IPS-20b (cell line): ENCODE results near the gene UBL4A.

Experiments
- H3K27ac ChIP-seq: one replicate; pipeline ENCODE4 v1.5.1; 2013; ENCODE audit warnings: low read length
- H3K27me3 ChIP-seq: 2 replicates; pipeline ENCODE4 v1.6.1; 2013; ENCODE audit warnings: mild to moderate bottlenecking, low read length, inconsistent platforms; ENCODE audit not compliant: insufficient read depth
- H3K36me3 ChIP-seq: 2 replicates; pipeline ENCODE4 v1.6.1; 2013; ENCODE audit warnings: low read depth, mild to moderate bottlenecking, inconsistent platforms, low read length, moderate library complexity; ENCODE audit not compliant: insufficient read depth
- H3K4me1 ChIP-seq: 2 replicates; pipeline ENCODE4 v1.6.1; 2013; ENCODE audit warnings: mild to moderate bottlenecking, control low read depth, inconsistent platforms, low read length, moderate library complexity; ENCODE audit not compliant: insufficient read depth
- H3K4me3 ChIP-seq: 2 replicates; pipeline ENCODE4 v1.5.1; 2013; ENCODE audit warnings: mild to moderate bottlenecking, low read length, inconsistent platforms
- H3K9ac ChIP-seq: 2 replicates; pipeline ENCODE4 v1.6.1; 2013; ENCODE audit warnings: low read depth, mild to moderate bottlenecking, inconsistent platforms, low read length, moderate library complexity
- H3K9me3 ChIP-seq: 2 replicates; pipeline ENCODE4 v1.6.1; 2013; ENCODE audit warnings: mild to moderate bottlenecking, low read depth, low read length, inconsistent platforms; ENCODE audit not compliant: insufficient read depth

UBL4A gene

DNA sequence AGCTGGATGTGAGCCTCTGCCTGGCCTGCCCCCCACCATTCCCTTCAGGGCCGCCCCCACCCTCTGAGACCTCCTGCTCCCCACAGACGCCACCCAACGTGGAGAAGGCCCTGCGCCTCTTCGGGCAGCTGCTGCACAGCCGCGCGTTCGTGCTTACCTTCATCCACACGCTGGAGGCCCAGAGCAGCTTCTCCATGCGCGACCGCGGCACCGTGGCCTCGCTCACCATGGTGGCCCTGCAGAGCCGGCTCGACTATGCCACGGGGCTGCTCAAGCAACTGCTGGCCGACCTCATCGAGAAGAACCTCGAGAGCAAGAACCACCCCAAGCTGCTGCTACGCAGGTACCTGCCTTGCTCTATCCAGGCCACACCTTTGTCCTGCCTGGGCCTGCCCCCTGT is 18.2 kb downstream of the UBL4A start:
- Histone ChIP-seq H3K27ac (no peak overlapping the region), H3K36me3 (peaks cover 3% of the 10 kb centered on the region), H3K4me3 (no peak overlapping the region), H3K4me1 (no peaks in the 10 kb centered on the region), H3K27me3 (no peaks in the 10 kb centered on the region), H3K9ac (no peak overlapping the region), H3K9me3 (no peaks in the 10 kb centered on the region)

DNA sequence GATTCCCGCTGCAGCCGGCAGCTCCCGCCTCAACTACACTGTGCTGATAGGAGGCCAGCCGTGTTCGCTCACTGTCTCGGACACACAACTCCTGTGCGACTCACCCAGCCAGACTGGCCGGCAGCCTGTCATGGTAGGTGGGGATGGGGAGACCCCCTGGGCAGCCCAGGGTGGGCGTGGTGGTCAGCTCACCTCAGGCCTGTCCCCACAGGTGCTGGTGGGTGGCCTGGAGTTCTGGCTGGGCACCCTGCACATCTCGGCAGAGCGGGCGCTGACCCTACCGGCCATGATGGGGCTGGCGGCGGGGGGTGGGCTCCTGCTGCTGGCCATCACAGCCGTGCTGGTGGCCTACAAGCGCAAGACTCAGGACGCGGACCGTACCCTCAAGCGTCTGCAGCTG is 18.9 kb downstream of the UBL4A start:
- H3K27me3 ChIP-seq: no peaks in the 10 kb centered on the region
- no peak overlapping the region for H3K4me3 ChIP-seq
- H3K4me1 ChIP-seq: no peaks in the 10 kb centered on the region
- H3K36me3 ChIP-seq: peaks cover 3% of the 10 kb centered on the region
- H3K27ac ChIP-seq: no peak overlapping the region
- H3K9ac ChIP-seq: no peak overlapping the region
- no peaks in the 10 kb centered on the region for H3K9me3 ChIP-seq

DNA sequence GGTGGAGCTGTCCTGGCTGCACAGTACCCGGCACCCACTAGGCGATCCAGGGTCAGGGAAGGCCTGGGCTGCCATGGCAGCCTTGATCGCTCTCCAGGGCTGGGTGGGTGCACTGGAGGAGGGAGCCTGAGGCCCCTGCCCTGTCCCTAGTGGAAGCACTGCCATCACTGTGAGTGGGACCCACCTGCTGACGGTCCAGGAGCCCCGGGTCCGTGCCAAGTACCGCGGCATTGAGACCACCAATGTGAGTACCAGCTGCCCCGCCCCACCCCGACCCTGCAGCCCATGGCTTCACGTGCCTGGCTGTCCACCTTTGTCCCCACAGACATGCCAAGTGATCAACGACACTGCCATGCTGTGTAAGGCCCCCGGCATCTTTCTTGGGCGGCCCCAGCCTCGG is 19.5 kb downstream of the UBL4A start:
- no peaks in the 10 kb centered on the region for H3K27me3 ChIP-seq
- H3K9me3 ChIP-seq: no peaks in the 10 kb centered on the region
- H3K9ac ChIP-seq: no peak overlapping the region
- no peak overlapping the region for H3K27ac ChIP-seq
- H3K4me3 ChIP-seq: no peak overlapping the region
- H3K4me1 ChIP-seq: no peaks in the 10 kb centered on the region
- H3K36me3 ChIP-seq: peaks cover 3% of the 10 kb centered on the region

DNA sequence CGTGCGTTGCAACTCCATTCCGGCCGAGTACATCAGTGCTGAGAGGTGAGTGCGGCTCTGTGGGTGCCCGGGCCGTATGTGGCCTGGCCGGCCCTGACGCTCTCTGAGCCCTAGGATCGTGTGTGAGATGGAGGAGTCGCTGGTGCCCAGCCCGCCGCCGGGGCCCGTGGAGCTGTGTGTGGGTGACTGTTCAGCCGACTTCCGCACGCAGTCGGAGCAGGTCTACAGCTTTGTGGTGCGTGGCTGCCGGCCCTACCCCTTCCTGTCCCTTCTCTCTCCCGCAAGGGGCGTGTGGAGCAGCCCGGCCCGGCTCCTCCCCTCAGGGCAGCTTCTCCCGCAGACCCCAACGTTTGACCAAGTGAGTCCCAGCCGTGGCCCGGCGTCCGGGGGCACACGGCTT is 20.4 kb downstream of the UBL4A start:
- H3K4me1 ChIP-seq: no peaks in the 10 kb centered on the region
- H3K27me3 ChIP-seq: no peaks in the 10 kb centered on the region
- H3K9ac ChIP-seq: no peak overlapping the region
- H3K4me3 ChIP-seq: no peak overlapping the region
- H3K27ac ChIP-seq: no peak overlapping the region
- no peaks in the 10 kb centered on the region for H3K9me3 ChIP-seq
- peaks cover 3% of the 10 kb centered on the region; the same call in 1 of the 2 replicates for H3K36me3 ChIP-seq

DNA sequence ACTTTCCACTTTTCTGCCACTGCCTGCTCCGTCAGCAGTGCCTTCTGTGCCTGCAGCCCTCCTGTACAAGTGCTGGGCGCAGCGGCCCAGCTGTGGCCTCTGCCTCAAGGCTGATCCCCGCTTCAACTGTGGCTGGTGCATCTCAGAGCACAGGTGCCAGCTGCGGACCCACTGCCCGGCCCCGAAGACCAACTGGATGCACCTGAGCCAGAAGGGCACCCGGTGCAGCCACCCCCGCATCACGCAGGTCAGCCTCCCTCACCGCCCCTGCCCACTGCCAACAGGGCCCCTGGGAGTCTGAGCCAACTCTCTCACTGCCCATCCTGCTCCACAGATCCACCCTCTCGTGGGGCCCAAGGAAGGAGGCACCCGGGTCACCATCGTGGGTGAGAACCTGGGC is 20.8 kb downstream of the UBL4A start:
- Histone ChIP-seq H3K36me3 (peaks cover 3% of the 10 kb centered on the region; the same call in 1 of the 2 replicates), H3K9ac (no peak overlapping the region), H3K27ac (no peak overlapping the region), H3K4me3 (no peak overlapping the region), H3K27me3 (no peaks in the 10 kb centered on the region), H3K4me1 (no peaks in the 10 kb centered on the region), H3K9me3 (no peaks in the 10 kb centered on the region)

DNA sequence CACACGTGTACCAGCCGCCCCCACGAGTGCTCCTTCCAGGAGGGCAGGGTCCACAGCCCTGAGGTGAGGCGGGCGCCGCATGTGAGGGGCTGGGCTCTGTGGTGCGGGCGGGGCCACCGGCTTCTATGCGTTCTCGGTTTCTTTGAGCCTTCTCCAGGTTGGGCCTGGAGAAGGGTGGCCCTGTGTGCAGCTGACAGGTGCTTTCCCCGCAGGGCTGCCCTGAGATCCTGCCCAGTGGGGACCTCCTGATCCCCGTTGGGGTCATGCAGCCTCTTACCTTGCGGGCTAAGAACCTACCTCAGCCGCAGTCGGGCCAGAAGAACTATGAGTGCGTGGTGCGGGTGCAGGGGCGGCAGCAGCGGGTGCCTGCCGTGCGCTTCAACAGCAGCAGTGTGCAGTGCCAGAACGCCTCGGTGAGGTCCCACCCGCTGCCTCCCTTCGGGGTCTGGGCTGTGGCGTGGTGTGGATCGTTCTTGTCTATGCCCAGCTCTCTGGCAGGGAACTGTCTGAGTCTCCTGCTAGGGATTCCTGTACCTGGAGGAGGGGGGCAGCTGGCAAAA is 21.5 kb downstream of the UBL4A start:
- H3K27me3 ChIP-seq: no peaks in the 10 kb centered on the region
- peaks cover 3% of the 10 kb centered on the region; the same call in 1 of the 2 replicates for H3K36me3 ChIP-seq
- H3K4me3 ChIP-seq: no peak overlapping the region
- no peaks in the 10 kb centered on the region for H3K4me1 ChIP-seq
- H3K9ac ChIP-seq: no peak overlapping the region
- no peaks in the 10 kb centered on the region for H3K9me3 ChIP-seq
- no peak overlapping the region for H3K27ac ChIP-seq

DNA sequence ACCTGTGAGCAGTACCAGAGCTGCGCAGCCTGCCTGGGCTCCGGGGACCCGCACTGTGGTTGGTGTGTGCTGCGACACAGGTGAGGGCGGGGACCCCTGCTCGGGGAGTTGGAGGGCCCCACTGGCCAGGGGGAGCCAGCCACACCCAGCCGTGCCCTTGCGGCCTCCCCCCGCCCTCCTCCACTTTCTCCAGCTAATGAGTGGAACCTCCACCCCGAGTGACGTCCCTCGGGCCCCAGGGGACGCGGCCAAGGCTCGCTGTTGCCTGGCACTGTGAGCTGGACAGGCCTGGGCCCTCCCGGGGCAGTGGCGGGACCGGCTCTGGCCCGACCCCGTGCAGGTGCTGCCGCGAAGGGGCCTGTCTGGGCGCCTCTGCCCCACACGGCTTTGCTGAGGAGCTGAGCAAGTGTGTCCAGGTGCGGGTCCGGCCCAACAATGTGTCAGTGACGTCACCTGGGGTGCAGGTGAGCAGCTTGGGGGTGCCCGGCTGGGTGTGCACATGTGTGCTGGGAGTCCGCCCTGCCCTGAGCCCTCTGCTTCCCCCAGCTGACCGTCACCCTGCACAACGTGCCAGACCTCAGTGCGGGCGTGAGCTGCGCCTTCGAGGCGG is 22.7 kb downstream of the UBL4A start:
- H3K4me1 ChIP-seq: no peaks in the 10 kb centered on the region
- no peaks in the 10 kb centered on the region for H3K9me3 ChIP-seq
- H3K27ac ChIP-seq: no peak overlapping the region
- 0 out of 2 replicates have a peak, but pooled peaks cover 3% of the 10 kb centered on the region for H3K36me3 ChIP-seq
- H3K27me3 ChIP-seq: no peaks in the 10 kb centered on the region
- no peak overlapping the region for H3K9ac ChIP-seq
- H3K4me3 ChIP-seq: no peak overlapping the region

DNA sequence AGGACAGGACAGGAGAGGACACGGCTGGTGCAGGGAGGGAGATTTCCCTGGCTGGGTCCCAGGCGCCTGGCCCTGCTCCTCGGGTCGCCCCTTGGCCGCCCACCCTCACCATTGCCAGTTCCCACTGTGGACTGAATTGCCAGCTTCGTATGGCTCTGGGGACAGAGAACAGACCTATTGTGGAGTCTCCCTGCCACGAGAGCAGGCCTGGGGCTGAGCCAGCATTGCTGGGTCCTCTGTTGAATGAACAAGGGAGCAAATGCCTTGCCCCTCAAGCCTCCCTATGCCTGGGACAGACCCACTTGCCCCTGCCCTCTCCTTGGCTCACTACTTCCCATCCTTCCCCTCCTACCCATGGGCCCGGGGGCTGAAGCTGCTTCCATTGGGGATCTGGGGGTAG is 24.0 kb downstream of the UBL4A start:
- 0 out of 2 replicates have a peak, but pooled peaks cover 3% of the 10 kb centered on the region for H3K36me3 ChIP-seq
- no peaks in the 10 kb centered on the region for H3K4me1 ChIP-seq
- H3K9ac ChIP-seq: no peak overlapping the region
- H3K27ac ChIP-seq: no peak overlapping the region
- no peaks in the 10 kb centered on the region for H3K9me3 ChIP-seq
- H3K4me3 ChIP-seq: no peak overlapping the region
- no peaks in the 10 kb centered on the region for H3K27me3 ChIP-seq

DNA sequence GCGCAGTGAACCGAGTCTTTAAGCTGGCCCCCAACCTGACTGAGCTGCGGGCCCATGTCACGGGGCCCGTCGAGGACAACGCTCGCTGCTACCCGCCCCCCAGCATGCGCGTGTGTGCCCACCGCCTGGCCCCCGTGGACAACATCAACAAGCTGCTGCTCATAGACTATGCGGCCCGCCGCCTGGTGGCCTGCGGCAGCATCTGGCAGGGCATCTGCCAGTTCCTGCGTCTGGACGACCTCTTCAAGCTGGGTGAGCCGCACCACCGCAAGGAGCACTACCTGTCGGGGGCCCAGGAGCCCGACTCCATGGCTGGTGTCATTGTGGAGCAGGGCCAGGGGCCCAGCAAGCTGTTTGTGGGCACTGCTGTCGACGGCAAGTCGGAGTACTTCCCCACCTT is 26.1 kb downstream of the UBL4A start:
- Histone ChIP-seq H3K36me3 (0 out of 2 replicates have a peak, but pooled peaks cover 3% of the 10 kb centered on the region), H3K4me1 (no peaks in the 10 kb centered on the region), H3K4me3 (no peak overlapping the region), H3K9me3 (no peaks in the 10 kb centered on the region), H3K27me3 (peaks cover 5% of the 10 kb centered on the region), H3K9ac (no peak overlapping the region), H3K27ac (no peak overlapping the region)

DNA sequence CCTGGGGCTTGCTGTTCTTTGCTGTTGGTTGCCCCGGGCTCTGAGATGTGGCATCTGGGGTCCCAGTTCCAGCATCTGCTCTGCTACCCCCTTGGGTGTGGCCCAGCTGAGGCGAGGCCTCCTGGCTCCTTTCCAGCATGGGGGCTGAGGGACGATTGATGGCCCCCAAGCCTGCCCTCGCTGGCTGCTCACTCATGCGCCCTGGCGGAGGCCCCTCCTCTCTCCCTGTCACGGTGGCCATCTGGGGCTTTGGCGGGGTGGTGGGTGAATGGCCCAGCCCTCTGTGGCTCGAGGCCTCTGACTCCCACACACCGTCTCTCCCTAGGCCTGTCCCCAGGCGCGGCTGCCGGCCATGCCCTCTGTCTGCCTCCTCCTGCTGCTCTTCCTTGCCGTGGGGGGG is 26.6 kb downstream of the UBL4A start:
- Histone ChIP-seq H3K9me3 (no peaks in the 10 kb centered on the region), H3K4me3 (no peak overlapping the region), H3K9ac (no peak overlapping the region), H3K27ac (no peak overlapping the region), H3K4me1 (no peaks in the 10 kb centered on the region), H3K36me3 (0 out of 2 replicates have a peak, but pooled peaks cover 3% of the 10 kb centered on the region), H3K27me3 (peaks cover 5% of the 10 kb centered on the region)

DNA sequence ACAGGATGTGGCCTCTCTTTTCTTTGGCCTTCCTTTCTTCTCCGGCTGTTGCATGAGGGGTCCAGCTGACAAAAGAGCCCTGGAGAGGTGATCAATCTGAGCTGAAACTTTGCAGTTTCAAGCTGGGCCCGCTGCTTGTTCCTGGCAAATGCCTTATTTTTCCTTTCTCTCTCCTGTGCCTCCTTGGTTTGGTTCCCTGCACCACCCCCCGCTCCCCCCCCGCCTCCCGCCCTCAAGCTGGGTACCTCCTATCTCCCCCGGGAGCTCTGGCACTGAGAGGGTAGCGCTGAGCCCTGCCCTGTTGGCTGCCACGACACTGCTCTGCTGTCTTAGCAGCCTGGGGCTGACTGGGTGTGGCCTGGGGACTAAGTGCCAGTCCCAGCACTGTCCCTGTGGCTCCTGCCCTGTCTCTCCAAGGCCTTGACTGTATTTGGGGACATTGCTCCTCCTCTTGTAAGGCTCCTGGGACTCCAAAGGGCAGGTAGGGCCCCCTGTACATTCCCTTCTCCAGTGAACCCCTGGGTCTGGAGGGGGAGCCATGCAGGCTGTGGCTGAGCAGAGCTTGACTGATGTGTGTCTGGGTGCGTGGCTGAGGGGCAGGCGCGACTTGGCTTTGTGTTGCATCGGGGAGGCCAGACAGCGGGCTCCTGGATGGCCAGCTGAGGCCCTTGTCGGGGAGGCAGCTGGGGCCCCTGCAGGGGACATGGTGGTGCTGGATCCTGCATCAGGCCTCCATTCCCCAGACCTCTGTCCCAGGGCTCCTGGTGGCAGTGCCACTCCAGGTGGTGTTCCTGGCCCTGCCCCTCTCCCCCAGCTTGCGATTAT is 27.2 kb downstream of the UBL4A start:
- Histone ChIP-seq H3K9ac (peak overlapping the region; percentile 21; the same call in 1 of the 2 replicates), H3K36me3 (no peaks in the 10 kb centered on the region), H3K4me3 (peak overlapping the region; percentile 66), H3K27me3 (peaks cover 5% of the 10 kb centered on the region), H3K27ac (no peak overlapping the region), H3K9me3 (no peaks in the 10 kb centered on the region), H3K4me1 (no peaks in the 10 kb centered on the region)
